MCF 10A (cell line): ENCODE data around the gene RNU7-1. TPM values are rescaled to one million over a fixed set of nuclear protein-coding genes. Genes with fewer than 3 reads are reported as not detected.

ENCODE experiments used
- BruUV-seq: library from RNA; stranded (reverse); fragments of 400-500 nt; replicated peaks from 2 replicates; lab custom pipeline; 2021; lab: Mats Ljungman, UMichigan
- CTCF ChIA-PET: fragments of 300-600 bp; sonication (Branson Sonifier 250); formaldehyde crosslinking; extraction: SDS; loops from one replicate; lab custom pipeline; 2021; ENCODE audit warnings: antibody characterized with exemption, inconsistent platforms; lab: Yijun Ruan, JAX
- POLR2A ChIA-PET: fragments of 300-600, 350-650 bp; sonication (Branson Sonifier 250); formaldehyde crosslinking; extraction: SDS; loops from one replicate; lab custom pipeline; 2020; ENCODE audit warnings: antibody characterized with exemption, inconsistent platforms; lab: Yijun Ruan, JAX
- DNase-seq: peaks from one replicate; pipeline ENCODE4 v3.0.0-alpha.2; 2018; ENCODE audit not compliant: unreplicated experiment
- H3K27ac Mint-ChIP-seq: one replicate; pipeline ENCODE4 v1.8.0; 2022; ENCODE audit warnings: mild to moderate bottlenecking, low read depth, mixed read lengths; ENCODE audit not compliant: unreplicated experiment
- H3K27me3 Mint-ChIP-seq: one replicate; pipeline ENCODE4 v1.8.0; 2022; ENCODE audit warnings: mixed read lengths; ENCODE audit not compliant: insufficient read depth, unreplicated experiment
- H3K36me3 Mint-ChIP-seq: one replicate; pipeline ENCODE4 v1.8.0; 2022; ENCODE audit warnings: mild to moderate bottlenecking, moderate library complexity, mixed read lengths; ENCODE audit not compliant: insufficient read depth, unreplicated experiment
- H3K4me1 Mint-ChIP-seq: one replicate; pipeline ENCODE4 v1.8.0; 2022; ENCODE audit warnings: mixed read lengths; ENCODE audit not compliant: insufficient read depth, unreplicated experiment
- H3K4me3 Mint-ChIP-seq: one replicate; pipeline ENCODE4 v1.8.0; 2022; ENCODE audit warnings: mild to moderate bottlenecking, moderate library complexity, mixed read lengths; ENCODE audit not compliant: unreplicated experiment
- H3K9me3 Mint-ChIP-seq: one replicate; pipeline ENCODE4 v1.8.0; 2022; ENCODE audit warnings: mixed read lengths; ENCODE audit not compliant: unreplicated experiment
- intact Hi-C: fragments of 100-400 bp; cut with micrococcal nuclease; formaldehyde crosslinking; loops from 2 replicates; pipeline ENCODE4 v1.14.1; 2022
- total RNA-seq: library from RNA; stranded (reverse); gene quantifications from 2 replicates; pipeline ENCODE4 v1.2.3, GENCODE V29; 2022
- TF ChIP-seq, protein P1 (sequence below): fragments of 200-600 bp; IDR thresholded peaks from one replicate; pipeline ENCODE4 v1.8.0; 2022; ENCODE audit warnings: antibody characterized with exemption, mild to moderate bottlenecking; ENCODE audit not compliant: unreplicated experiment

Gene RNU7-1
- total RNA-seq, 1 experiment from 2014 or later = not detected

DNA sequence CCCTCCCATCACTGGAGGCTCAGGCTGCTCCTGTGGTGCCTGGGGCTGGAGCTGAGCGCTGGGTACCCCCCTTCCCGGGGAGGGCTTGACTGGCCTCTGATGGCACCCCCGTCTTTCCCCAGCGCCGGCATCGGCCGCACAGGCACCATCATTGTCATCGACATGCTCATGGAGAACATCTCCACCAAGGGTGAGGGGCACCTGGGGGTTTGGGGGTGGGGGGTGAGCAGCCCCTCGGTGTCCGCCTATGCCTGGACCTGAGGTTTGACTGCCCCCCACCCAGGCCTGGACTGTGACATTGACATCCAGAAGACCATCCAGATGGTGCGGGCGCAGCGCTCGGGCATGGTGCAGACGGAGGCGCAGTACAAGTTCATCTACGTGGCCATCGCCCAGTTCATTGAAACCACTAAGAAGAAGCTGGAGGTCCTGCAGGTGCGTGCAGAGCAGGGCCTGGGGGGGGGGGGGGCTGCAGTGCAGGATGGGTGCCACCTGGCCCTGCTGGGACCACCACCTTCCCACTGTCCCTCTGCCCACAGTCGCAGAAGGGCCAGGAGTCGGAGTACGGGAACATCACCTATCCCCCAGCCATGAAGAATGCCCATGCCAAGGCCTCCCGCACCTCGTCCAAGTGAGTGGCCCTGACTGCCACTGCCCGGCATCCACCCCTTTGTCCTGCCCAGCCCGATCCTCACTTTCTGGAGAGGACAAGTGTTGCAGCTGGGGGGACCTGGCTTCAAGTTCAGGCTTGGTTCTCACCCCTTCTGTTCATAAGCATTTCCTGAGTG, 16.4 kb downstream of the RNU7-1 start:
- BruUV-seq = no TSS peak
- Mint-ChIP-seq H3K4me1 (peaks cover 41% of the 10 kb centered on the region), H3K9me3 (no peaks in the 10 kb centered on the region), H3K27me3 (no peaks in the 10 kb centered on the region), H3K4me3 (no peak overlapping the region), H3K27ac (peak overlapping the region; percentile 94), H3K36me3 (peaks cover 24% of the 10 kb centered on the region)
- ChIA-PET CTCF (interaction anchor here (0.6 to 6.4 kb wide), 6 partner anchors 11 to 133 kb away, joined by 3 to 160 read pairs (median 10); partner anchors contain the start of genes C12orf57, C1R and RNU7-1), POLR2A (interaction anchor here (0.7 to 7.0 kb wide), 12 partner anchors 10 to 392 kb away, joined by 3 to 495 read pairs (median 5); partner anchors contain the start of genes ATN1, C12orf57, C1RL and NOP2)
- intact Hi-C loops = loop anchor here (5.0 kb wide), 1 partner anchor 147 kb away; the partner anchor contains the start of gene C1RL
- no peak for DNase-seq
- TF ChIP-seq, protein P1, sequence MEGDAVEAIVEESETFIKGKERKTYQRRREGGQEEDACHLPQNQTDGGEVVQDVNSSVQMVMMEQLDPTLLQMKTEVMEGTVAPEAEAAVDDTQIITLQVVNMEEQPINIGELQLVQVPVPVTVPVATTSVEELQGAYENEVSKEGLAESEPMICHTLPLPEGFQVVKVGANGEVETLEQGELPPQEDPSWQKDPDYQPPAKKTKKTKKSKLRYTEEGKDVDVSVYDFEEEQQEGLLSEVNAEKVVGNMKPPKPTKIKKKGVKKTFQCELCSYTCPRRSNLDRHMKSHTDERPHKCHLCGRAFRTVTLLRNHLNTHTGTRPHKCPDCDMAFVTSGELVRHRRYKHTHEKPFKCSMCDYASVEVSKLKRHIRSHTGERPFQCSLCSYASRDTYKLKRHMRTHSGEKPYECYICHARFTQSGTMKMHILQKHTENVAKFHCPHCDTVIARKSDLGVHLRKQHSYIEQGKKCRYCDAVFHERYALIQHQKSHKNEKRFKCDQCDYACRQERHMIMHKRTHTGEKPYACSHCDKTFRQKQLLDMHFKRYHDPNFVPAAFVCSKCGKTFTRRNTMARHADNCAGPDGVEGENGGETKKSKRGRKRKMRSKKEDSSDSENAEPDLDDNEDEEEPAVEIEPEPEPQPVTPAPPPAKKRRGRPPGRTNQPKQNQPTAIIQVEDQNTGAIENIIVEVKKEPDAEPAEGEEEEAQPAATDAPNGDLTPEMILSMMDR = no peak

DNA sequence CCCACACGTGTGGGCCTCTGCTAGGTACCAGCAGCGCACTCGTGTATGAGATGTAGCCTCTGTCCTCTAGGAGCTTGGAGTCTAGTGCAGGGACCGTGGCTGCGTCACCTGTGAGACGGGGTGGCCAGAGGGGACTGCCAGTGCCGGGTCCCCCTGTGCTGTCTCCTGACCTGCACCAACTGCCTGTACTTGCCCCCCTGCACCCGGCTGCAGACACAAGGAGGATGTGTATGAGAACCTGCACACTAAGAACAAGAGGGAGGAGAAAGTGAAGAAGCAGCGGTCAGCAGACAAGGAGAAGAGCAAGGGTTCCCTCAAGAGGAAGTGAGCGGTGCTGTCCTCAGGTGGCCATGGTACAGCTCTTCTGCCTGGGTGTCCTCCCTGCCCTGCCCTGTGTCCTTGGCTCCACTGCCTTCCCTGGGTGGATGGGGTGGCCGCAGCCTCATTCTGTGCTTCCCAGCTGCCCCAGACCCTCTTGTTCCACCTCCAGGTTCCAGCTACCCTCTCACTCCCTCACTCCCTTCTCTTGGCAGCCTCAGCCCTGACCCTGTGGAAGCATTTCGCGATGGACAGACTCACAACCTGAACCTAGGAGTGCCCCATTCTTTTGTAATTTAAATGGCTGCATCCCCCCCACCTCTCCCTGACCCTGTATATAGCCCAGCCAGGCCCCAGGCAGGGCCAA, 17.1 kb downstream of the RNU7-1 start:
- TF ChIP-seq, protein P1 = peak; percentile 15
- BruUV-seq = no TSS peak
- no peaks in the 10 kb centered on the region for H3K9me3 Mint-ChIP-seq
- H3K4me3 Mint-ChIP-seq = peak overlapping the region; percentile 87
- DNase-seq = no peak
- ChIA-PET POLR2A (interaction anchor here (0.7 to 7.0 kb wide), 17 partner anchors 9 to 393 kb away, joined by 3 to 495 read pairs (median 5); partner anchors contain the start of genes ATN1, C12orf57, C1RL and C1S), CTCF (interaction anchor here (0.9 to 6.4 kb wide), 11 partner anchors 12 to 148 kb away, joined by 3 to 160 read pairs (median 4); partner anchors contain the start of genes C12orf57, C1R, C1RL and C1S)
- peak overlapping the region; percentile 94 for H3K27ac Mint-ChIP-seq
- no peaks in the 10 kb centered on the region for H3K27me3 Mint-ChIP-seq
- peaks cover 32% of the 10 kb centered on the region for H3K36me3 Mint-ChIP-seq
- peaks cover 47% of the 10 kb centered on the region for H3K4me1 Mint-ChIP-seq
- intact Hi-C loops = loop anchor here (1.0 to 5.0 kb wide), 3 partner anchors 16 to 147 kb away; partner anchors contain the start of genes C12orf57 and C1RL

DNA sequence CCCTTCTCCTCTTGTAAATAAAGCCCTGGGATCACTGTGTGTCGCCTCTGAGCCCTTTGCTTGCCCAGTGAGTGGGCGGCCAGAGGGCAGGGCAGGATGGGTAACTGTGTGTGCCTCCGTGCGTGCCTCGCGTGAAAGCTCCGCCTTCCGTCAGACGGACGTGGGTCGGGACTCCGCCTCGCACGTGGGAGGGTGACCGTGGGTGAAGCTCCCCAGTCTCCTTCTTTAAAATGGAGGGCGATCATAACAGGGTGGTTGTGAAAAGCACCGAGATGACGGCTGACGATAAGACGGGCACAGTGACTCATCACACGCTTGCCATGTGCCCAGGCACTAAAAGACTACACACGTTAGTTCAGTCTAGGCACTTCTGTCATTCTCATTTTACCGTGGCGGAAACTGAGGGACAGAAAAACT, 17.7 kb downstream of the RNU7-1 start:
- Mint-ChIP-seq H3K27me3 (no peaks in the 10 kb centered on the region), H3K4me3 (peak overlapping the region; percentile 87), H3K9me3 (no peaks in the 10 kb centered on the region), H3K4me1 (peaks cover 50% of the 10 kb centered on the region), H3K36me3 (peaks cover 37% of the 10 kb centered on the region), H3K27ac (peak overlapping the region; percentile 94)
- BruUV-seq = no TSS peak
- ChIA-PET CTCF (interaction anchor here (0.7 to 6.4 kb wide), 14 partner anchors 12 to 147 kb away, joined by 3 to 160 read pairs (median 4); partner anchors contain the start of genes C12orf57, C1R, C1RL and C1S), POLR2A (interaction anchor here (0.7 to 7.0 kb wide), 21 partner anchors 9 to 228 kb away, joined by 3 to 495 read pairs (median 5); partner anchors contain the start of genes ATN1, C12orf57, C1RL and C1S)
- TF ChIP-seq, protein P1 = no peak
- intact Hi-C loops = loop anchor here (1.0 to 5.0 kb wide), 3 partner anchors 17 to 146 kb away; partner anchors contain the start of genes C12orf57 and C1RL
- peak; percentile 83 for DNase-seq
